Prostate gland (tissue), 2 donors: ENCODE measurements around the gene CEACAM6.
"Not testable (repeated sequence)": the region's sequence is repeated elsewhere in the genome, so short reads cannot be mapped to it uniquely, and the experiment has no call there.

Experiments used
- POLR2A ChIP-seq: fragments of 450-650 bp; IDR thresholded peaks from one replicate; pipeline ENCODE4 v1.6.1; 2016; ENCODE audit warnings: antibody characterized with exemption, mild to moderate bottlenecking
- POLR2AphosphoS5 ChIP-seq: sonication (generic); formaldehyde crosslinking; IDR thresholded peaks from one replicate; pipeline ENCODE4 v1.6.1; 2017; ENCODE audit warnings: antibody characterized with exemption
- TF ChIP-seq, protein P1 (sequence below), 4 experiments: fragments of 200-600 bp in 2 of 4; fragments of 450-650 bp in 2 of 4; sonication (generic) in 2 of 4; IDR thresholded peaks; 1 replicate in 3 of 4; 2 replicates in 1 of 4; pipeline ENCODE4 v1.5.1; 2016 to 2019; ENCODE audit warnings: antibody characterized with exemption in 4 of 4, mild to moderate bottlenecking in 2 of 4, moderate library complexity in 2 of 4

DNA sequence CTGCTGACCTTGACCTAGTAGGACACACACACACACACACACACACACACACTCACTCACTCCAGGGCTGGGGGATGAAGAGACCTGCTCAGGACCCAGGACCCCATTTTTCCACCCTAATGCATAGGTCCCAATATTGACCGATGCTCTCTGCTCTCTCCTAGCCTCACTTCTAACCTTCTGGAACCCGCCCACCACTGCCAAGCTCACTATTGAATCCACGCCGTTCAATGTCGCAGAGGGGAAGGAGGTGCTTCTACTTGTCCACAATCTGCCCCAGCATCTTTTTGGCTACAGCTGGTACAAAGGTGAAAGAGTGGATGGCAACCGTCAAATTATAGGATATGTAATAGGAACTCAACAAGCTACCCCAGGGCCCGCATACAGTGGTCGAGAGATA is 45.8 kb upstream of the CEACAM6 start:
- TF ChIP-seq, protein P1, sequence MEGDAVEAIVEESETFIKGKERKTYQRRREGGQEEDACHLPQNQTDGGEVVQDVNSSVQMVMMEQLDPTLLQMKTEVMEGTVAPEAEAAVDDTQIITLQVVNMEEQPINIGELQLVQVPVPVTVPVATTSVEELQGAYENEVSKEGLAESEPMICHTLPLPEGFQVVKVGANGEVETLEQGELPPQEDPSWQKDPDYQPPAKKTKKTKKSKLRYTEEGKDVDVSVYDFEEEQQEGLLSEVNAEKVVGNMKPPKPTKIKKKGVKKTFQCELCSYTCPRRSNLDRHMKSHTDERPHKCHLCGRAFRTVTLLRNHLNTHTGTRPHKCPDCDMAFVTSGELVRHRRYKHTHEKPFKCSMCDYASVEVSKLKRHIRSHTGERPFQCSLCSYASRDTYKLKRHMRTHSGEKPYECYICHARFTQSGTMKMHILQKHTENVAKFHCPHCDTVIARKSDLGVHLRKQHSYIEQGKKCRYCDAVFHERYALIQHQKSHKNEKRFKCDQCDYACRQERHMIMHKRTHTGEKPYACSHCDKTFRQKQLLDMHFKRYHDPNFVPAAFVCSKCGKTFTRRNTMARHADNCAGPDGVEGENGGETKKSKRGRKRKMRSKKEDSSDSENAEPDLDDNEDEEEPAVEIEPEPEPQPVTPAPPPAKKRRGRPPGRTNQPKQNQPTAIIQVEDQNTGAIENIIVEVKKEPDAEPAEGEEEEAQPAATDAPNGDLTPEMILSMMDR (IDR thresholded peaks at IDR 0.05), result not testable (repeated sequence)
- TF ChIP-seq POLR2A, POLR2AphosphoS5: not testable (repeated sequence)
